ENCODE measurements around the gene MAP1LC3C.

Gene MAP1LC3C

GRCh38 chr1:241999026-241999425, at the start of gene MAP1LC3C:
TSS of gene MAP1LC3C (minus strand) at chr1:241999098. CDS start at chr1:241999008, 90 bp downstream.
- DNase-seq (ENCODE audit: low spot score): no peak

DNA sequence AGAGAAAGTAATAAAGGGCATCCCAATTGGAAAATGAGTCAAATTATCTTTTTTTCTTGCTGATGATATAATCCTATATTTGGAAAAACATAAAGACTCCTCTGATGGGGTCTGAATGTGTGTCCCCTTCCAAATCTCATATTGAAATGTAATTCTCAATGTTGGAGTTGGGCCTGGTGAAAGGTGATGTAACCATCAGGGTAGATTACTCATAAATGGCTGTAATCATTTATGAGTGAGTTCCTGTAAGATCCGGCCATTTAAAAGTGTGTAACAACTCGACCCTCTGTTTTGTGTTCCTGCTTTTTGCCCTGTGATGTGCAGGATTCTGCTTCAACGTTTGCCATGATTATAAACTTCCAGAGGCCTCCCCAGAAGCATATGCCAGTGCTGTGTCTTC, 44.3 kb upstream of the MAP1LC3C start:
- peak; percentile 4 for DNase-seq (ENCODE audit: low spot score)

DNA sequence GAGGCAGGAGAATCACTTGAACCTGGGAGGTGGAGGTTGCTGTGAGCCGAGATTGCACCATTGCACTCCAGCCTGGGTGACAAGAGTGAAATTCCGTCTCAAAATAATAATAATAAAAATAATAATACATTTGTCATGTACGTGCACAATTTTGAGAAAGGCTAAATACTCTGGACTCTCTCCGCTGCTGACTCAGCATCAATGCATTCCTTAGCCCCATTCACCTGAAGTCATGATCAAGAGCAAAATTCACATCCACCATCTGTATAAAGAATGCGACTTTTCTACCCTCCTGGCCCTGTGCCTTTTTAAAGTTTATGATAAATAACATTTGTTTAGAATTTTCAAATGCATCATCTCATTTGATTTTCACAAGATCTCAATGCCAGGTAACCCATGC, 35.5 kb upstream of the MAP1LC3C start:
- no peak for DNase-seq (ENCODE audit: low spot score)

DNA sequence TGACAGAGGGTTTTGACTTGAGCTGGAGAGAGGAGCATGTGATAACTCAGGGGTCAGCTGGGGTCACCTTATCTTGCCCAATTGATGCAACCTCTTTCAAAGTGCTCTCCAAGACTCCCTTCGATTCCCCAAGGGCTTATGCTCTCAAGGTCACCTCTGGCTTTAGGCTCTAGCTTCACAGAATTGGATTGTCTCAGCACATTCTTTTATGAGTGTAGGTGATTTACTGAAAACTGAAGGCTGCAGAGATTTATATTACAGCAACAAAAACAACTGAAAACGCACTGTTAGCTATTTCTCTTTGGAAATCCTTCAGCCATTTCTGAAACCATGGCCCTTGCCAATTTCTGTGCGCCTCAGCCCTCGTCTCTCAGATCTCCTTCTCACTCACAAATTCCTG, 34.5 kb upstream of the MAP1LC3C start:
- no peak for DNase-seq (ENCODE audit: low spot score)

GRCh38 chr1:242030071-242030470, 31.2 kb upstream of the MAP1LC3C start:
- DNase-seq (ENCODE audit: low spot score): no peak

- DNase-seq (ENCODE audit: low spot score): peak; percentile 54
These were observed 26.8 kb upstream of the MAP1LC3C start for GRCh38 chr1:242025681-242026080.

- no peak for DNase-seq (ENCODE audit: low spot score)
These were observed 24.9 kb upstream of the MAP1LC3C start for GRCh38 chr1:242023805-242024204.

GRCh38 chr1:242019018-242019417, 20.1 kb upstream of the MAP1LC3C start:
- DNase-seq (ENCODE audit: low spot score): no peak

GRCh38 chr1:242017580-242018233, 18.8 kb upstream of the MAP1LC3C start:
- peak; percentile 65 for DNase-seq (ENCODE audit: low spot score)

DNA sequence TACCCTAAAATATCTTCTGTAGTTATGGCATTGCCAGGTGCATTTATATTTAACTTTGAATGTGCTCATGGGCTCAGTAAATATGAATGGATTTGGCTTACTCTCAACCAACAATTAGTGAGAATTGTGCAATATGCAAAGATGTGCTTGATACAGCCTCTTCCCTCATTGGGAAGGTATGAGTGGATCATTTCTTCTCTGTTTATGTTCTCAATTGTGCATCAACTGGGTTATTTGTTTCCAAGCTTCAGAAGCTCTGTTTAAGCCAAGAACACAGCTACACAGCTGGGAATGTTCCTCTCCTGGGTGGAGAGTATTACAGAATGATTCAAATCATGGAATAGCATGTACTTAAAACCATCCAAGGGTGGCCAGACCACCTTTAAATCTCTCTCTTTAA, 17.6 kb upstream of the MAP1LC3C start:
- DNase-seq (ENCODE audit: low spot score): no peak

- no peak for DNase-seq (ENCODE audit: low spot score)
These were observed 13.2 kb upstream of the MAP1LC3C start for GRCh38 chr1:242011894-242012660.

DNA sequence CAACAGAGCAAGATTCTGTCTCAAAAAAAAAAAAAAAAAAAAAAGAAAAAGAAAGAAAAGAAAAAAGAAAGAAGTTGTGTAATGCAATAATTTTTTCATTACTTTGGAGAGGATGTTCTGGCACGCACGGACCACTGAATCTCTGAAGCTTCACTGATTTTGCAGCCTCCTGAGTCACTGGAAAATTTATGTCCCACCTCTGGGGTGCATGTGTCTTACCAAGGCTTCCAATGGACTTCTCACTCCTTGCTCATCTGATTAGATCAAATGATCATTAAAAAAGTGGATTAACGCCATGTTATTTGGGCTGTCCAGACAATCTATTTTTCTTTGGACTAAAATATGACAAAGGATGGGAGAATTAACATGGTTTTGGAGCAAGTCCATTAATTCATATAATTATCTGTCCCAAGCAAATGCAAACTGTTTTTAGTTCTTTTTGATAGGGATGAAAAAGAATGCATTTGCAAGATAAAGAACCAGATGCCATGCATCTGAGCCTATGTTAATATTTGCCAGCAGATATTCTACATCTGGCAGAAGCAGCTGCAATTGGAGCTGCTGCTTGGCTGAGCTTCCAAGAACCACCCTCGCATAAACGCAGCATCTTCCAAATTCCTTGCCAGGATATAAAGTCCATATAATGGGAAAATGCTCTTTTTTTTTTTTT, 10.1 kb upstream of the MAP1LC3C start:
- no peak for DNase-seq (ENCODE audit: low spot score)

GRCh38 chr1:242006976-242007375, 8.1 kb upstream of the MAP1LC3C start:
- no peak for DNase-seq (ENCODE audit: low spot score)

- no peak for DNase-seq (ENCODE audit: low spot score)
These were observed 7.1 kb upstream of the MAP1LC3C start for GRCh38 chr1:242005866-242006535.

DNA sequence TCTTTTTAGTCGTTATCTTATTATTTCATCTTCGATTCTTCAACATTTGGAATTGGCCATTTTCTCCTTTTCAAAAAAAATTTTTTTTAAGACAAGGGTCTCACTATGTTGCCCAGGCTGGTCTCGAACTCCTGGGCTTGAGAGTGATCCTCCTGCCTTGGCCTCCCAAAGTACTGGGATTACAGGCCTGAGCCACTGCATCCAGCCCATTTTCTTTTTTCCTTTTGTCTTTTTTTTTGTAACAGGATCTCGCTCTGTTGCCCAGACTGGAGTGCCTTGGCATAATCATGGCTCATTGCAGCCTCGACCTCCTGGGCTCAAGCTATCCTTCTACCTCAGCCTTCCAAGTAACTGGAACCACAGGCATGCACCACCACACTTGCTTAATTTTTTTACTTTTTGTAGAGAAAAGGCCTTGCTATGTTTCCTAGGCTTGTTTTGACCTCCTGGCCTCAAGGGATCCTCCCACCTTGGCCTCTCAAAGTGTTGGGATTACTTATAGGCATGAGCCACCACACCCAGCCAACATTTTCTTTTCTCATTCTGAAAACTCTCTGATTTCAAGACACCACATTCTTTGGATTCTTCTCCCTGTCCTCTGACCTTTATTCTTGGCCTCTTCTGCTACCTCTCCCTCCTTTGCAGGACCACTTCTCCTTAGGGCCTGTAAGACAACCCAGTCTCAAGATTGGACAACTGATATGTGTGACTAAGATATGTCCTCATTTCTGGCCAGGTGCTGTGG, 6.0 kb upstream of the MAP1LC3C start:
- DNase-seq (ENCODE audit: low spot score): no peak

GRCh38 chr1:242002510-242002909, 3.6 kb upstream of the MAP1LC3C start:
- no peak for DNase-seq (ENCODE audit: low spot score)

DNA sequence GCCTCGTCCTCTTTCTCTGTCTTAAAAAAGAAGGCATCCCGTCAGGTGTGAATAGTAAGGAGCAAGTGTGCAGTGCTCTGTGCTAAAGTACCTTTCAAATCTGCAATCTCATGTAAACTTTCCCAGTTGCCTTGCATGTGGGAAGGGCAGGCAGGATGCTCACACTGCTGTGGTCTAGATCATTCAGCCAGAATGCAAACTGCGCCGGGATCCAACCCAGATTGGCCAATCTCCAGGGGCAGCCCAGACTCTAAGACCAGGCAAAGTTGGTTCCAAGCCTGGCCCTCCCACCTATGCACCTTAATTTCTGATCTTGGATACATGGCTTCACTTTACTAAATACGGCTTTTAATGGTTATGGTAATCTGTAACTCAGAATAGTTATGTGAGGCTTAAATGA, 3.2 kb upstream of the MAP1LC3C start:
- DNase-seq (ENCODE audit: low spot score): no peak

DNA sequence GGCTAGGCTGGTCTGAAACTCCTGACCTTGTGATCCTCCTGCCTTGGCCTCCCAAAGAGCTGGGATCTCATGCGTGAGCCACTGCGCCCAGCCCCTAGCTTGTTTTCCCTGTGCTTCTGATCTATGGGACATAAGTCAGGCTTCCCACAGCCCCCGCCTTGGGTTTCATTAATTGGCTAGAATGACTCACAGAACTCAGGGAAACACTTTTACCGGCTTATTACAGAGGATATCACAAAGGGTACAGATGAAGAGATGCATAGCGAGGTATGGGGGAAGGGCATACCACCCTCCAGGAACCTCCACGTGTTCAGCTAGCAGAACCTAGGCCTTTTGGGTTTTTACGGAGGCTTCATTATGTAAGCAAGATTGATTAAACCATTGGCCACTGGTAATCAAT, 1.5 kb upstream of the MAP1LC3C start:
- no peak for DNase-seq (ENCODE audit: low spot score)

DNA sequence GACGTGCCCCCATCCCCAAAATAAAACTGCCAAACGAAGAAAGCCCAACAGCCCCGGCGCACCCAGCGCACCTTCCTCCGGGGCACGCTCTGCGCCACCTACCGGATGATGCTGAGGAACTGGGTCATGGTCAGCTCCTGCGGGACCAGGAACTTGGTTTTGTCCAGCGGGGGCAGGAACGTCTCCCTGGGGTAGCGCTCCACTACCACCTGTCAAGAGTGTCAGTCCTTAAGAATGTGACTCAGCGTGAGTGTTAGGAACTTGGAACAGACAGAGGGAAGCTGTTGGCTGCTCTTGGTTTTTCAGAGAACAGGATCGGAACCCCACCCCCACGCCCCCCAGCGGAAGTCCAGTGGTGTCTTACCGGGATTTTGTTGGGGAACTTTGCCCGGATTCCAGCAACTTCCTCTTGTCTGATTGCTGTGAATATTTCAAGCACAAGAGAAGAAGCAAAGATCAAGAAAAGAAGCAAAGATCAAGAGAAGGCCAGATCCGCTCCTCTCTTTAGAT, 431 bp downstream of the MAP1LC3C start:
- DNase-seq (ENCODE audit: low spot score): peak; percentile 77

- DNase-seq (ENCODE audit: low spot score): no peak
These were observed 1.4 kb downstream of the MAP1LC3C start for GRCh38 chr1:241997401-241997998.

DNA sequence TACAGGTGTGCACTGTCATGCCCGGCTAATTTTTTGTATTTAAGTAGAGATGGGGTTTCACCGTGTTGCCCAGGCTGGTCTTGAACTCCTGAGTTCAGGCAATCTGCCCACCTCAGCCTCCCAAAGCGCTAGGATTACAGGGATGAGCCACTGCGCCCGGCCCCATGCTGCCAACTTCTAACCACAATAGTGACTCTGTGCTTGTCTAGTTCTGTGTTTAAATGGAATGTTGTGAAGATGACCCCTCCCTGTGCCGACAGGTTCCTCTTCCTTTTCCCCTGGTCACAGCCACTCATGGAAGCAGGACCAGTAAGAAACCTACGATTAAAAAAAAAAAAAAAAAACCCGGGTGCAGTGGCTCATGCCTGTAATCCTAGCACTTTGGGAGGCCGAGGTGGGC, 4.7 kb downstream of the MAP1LC3C start:
- DNase-seq (ENCODE audit: low spot score): no peak

Measured in ecto neural progenitor cell (in vitro differentiated cells).